ENCODE data around the gene SLC7A11. TPM values are rescaled to one million over a fixed set of nuclear protein-coding genes. Genes with fewer than 3 reads are reported as not detected.

SLC7A11 gene
- total RNA-seq, 1 experiment from 2014 or later: 40.6 TPM

DNA sequence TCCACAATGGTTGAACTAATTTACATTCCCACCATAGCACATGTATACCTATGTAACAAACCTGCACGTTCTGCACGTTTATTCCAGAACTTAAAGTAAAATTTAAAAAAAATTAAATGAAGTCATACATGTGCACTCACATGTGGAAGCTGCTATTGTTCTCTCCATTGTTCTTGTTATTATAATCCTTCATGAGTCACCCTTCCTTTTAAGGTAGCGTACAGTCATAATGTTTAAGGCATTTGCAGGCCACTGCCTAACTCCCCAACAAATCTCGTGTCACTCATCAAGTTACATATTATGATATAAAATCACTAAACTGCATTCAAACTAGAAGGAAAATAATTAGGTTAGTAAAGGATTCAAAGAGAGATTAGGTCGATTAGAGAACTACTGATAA, 63.6 kb downstream of the SLC7A11 start:
- H3K36me3 ChIP-seq (ENCODE audit: insufficient read depth, low read length, poor library complexity, severe bottlenecking): peaks cover 87% of the 10 kb centered on the region
- CTCF ChIA-PET: no interaction called here
- no TSS peak for BruUV-seq (replicated peaks)

GRCh38 chr4:138177278-138177968, 64.7 kb downstream of the SLC7A11 start:
- Histone ChIP-seq H3K36me3 (ENCODE audit: insufficient read depth, low read length, poor library complexity, severe bottlenecking) (peaks cover 91% of the 10 kb centered on the region), H3K27ac (ENCODE audit: low read depth, low read length, poor library complexity, severe bottlenecking) (no peak overlapping the region), H3K4me3 (ENCODE audit: low read depth, low read length, poor library complexity, severe bottlenecking) (no peak overlapping the region), H3K9me3 (ENCODE audit: low read depth, low read length, poor library complexity, severe bottlenecking) (no peaks in the 10 kb centered on the region), H3K4me1 (ENCODE audit: insufficient read depth, low read length, poor library complexity, severe bottlenecking) (no peaks in the 10 kb centered on the region), H3K27me3 (replicated peaks; ENCODE audit: insufficient read depth, low read depth, low read length, poor library complexity) (no peaks in the 10 kb centered on the region)
- BruUV-seq (replicated peaks): no TSS peak
- ChIA-PET CTCF (no interaction called here), POLR2A (ENCODE audit: low non-redundant PET) (no interaction called here)
- no peak for DNase-seq (ENCODE audit: low spot score)
- no peak for TF ChIP-seq CTCF (conservative IDR thresholded peaks at IDR 0.05; ENCODE audit: low read depth, low read length)
- TF ChIP-seq EZH2 (IDR thresholded peaks at IDR 0.05; ENCODE audit: borderline replicate concordance, low read depth, low read length, poor library complexity, severe bottlenecking): no peak
- intact Hi-C loops (cut with micrococcal nuclease; ENCODE audit: unreplicated experiment): no loop called here

More for the DNA sequence above, 63.6 kb downstream of the SLC7A11 start:
- Histone ChIP-seq H3K27me3 (replicated peaks; ENCODE audit: insufficient read depth, low read depth, low read length, poor library complexity) (no peaks in the 10 kb centered on the region), H3K4me3 (ENCODE audit: low read depth, low read length, poor library complexity, severe bottlenecking) (no peak overlapping the region), H3K4me1 (ENCODE audit: insufficient read depth, low read length, poor library complexity, severe bottlenecking) (no peaks in the 10 kb centered on the region), H3K9me3 (ENCODE audit: low read depth, low read length, poor library complexity, severe bottlenecking) (no peaks in the 10 kb centered on the region), H3K27ac (ENCODE audit: low read depth, low read length, poor library complexity, severe bottlenecking) (no peak overlapping the region)
- POLR2A ChIA-PET (ENCODE audit: low non-redundant PET): no interaction called here
- intact Hi-C loops (cut with micrococcal nuclease; ENCODE audit: unreplicated experiment): no loop called here
- TF ChIP-seq EZH2 (IDR thresholded peaks at IDR 0.05; ENCODE audit: borderline replicate concordance, low read depth, low read length, poor library complexity, severe bottlenecking): no peak
- no peak for TF ChIP-seq CTCF (conservative IDR thresholded peaks at IDR 0.05; ENCODE audit: low read depth, low read length)
- DNase-seq (ENCODE audit: low spot score): no peak

- peaks cover 89% of the 10 kb centered on the region for H3K36me3 ChIP-seq (ENCODE audit: insufficient read depth, low read length, poor library complexity, severe bottlenecking)
- no peak overlapping the region for H3K4me3 ChIP-seq (ENCODE audit: low read depth, low read length, poor library complexity, severe bottlenecking)
- H3K4me1 ChIP-seq (ENCODE audit: insufficient read depth, low read length, poor library complexity, severe bottlenecking): no peaks in the 10 kb centered on the region
- intact Hi-C loops (cut with micrococcal nuclease; ENCODE audit: unreplicated experiment): no loop called here
- TF ChIP-seq EZH2 (IDR thresholded peaks at IDR 0.05; ENCODE audit: borderline replicate concordance, low read depth, low read length, poor library complexity, severe bottlenecking): no peak
- no peak for TF ChIP-seq CTCF (conservative IDR thresholded peaks at IDR 0.05; ENCODE audit: low read depth, low read length)
- H3K27ac ChIP-seq (ENCODE audit: low read depth, low read length, poor library complexity, severe bottlenecking): no peak overlapping the region
- no peak for DNase-seq (ENCODE audit: low spot score)
- BruUV-seq (replicated peaks): no TSS peak
- CTCF ChIA-PET: no interaction called here
- no peaks in the 10 kb centered on the region for H3K27me3 ChIP-seq (replicated peaks; ENCODE audit: insufficient read depth, low read depth, low read length, poor library complexity)
- H3K9me3 ChIP-seq (ENCODE audit: low read depth, low read length, poor library complexity, severe bottlenecking): no peaks in the 10 kb centered on the region
- POLR2A ChIA-PET (ENCODE audit: low non-redundant PET): no interaction called here
These were observed 67.0 kb downstream of the SLC7A11 start for GRCh38 chr4:138174981-138175794.

All from A673 (cell line).